Measurements from ENCODE around the gene MAGEC2.

Gene MAGEC2, protein sequence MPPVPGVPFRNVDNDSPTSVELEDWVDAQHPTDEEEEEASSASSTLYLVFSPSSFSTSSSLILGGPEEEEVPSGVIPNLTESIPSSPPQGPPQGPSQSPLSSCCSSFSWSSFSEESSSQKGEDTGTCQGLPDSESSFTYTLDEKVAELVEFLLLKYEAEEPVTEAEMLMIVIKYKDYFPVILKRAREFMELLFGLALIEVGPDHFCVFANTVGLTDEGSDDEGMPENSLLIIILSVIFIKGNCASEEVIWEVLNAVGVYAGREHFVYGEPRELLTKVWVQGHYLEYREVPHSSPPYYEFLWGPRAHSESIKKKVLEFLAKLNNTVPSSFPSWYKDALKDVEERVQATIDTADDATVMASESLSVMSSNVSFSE

DNA sequence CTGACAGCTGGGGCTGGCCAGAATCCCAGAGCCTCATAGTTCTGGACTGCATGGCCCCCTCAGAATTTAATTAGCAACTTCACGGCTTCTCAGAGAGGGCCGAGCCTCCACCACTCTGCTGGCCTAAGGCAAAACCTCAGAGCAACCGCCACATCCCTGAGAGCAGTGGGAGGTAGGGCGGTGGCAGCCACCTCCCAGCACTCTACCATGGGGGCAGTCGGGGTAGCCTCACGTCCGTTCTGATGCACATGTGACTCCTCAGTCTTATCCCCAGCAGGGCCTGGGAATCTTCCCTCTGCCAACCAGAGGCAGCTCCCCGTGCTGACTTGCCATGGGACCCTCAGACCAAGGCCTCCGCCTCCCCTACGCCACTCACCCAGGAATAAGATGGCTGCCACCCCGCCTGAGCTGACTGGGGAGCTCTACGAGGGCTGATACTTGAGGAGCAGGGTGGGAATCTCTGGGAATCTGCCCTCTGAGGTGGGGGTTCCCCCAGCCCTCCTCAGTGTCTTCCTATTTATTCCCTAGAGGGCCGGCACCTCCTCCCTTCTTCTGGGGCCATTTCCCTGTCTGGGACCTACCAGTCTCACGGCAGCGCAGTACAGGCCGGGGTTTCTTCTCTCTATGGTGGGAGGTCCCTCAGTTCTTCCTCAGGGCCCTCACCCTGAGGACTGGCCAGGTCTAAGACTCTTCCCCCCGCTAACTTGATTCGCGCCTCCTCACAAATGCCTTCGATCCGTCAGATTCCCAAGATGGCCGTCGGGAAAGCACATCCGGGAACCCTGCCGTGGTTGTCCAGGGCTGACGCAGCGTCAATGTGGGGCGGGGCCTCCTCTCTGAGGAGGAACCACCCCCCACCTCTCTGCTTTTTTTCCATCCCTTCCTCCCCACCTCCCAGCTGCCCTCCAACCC is at the start of gene MAGEC2:
TSS of gene MAGEC2 (minus strand) at position 769 of the 912 bp plus-strand sequence. CDS start 1,303 bp downstream, outside the sequence.
- no peak for DNase-seq (ENCODE audit: low read depth in 2 of 2)

DNA sequence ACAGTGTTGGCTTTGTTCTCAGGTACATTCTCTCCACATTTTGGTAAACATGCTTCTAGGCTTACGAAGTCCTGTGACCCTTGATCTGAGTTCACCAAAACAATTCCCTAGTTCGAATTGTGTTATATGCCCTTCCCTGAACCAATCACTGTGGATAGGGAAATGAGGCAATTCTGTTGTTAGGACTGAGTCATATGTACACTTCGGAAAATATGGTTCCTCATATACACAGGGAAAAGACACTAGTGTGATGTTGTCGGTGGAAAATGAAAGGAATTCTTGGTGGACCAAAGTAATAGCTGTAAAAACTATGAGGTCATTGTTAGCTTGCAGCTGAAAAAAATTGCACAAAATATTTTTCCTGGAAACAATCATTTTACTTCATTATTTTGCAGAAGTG is 46.6 kb upstream of the MAGEC2 start:
- DNase-seq (ENCODE audit: low read depth in 2 of 2) = no peak

DNA sequence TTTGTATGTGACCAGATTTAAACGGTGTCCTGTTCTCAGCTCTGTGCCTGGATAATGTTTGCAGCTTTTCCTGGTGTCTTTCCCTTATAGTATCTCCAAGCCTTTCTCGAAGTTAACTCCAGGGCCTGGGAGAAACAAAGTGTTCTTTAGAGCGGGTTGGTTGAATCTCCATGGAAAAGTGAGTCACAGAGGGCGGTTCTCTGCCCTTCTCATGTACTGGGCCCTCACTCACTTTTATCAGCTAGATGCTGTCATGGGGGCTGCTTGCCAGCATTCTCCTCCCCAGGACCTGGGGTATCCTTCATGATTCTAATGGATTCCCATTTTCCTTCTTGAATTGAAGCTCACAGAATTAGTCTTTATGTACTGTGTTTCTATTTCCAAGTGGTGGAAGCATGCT is 46.1 kb upstream of the MAGEC2 start:
- DNase-seq (ENCODE audit: low read depth in 2 of 2) = no peak

DNA sequence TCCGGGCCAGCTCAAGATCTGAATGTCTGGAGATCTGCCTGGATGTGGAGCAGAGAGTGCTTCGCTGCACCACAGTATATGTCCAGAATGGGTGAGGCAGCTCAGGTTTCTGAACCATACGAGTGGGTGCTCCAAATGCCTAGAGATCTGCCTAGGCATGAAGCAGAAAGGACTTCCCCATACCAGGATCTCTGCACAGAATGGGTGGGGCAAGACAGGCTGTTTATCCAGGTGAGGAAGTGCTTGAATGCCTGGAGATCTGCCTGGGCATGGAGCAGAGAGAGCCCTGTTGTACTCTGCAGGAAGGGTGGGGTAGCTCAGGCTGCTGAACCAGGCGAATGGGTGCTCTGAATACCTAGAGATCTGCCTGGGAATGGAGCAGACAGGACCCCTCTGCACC is 45.4 kb upstream of the MAGEC2 start:
- DNase-seq (ENCODE audit: low read depth in 2 of 2) = no peak

DNA sequence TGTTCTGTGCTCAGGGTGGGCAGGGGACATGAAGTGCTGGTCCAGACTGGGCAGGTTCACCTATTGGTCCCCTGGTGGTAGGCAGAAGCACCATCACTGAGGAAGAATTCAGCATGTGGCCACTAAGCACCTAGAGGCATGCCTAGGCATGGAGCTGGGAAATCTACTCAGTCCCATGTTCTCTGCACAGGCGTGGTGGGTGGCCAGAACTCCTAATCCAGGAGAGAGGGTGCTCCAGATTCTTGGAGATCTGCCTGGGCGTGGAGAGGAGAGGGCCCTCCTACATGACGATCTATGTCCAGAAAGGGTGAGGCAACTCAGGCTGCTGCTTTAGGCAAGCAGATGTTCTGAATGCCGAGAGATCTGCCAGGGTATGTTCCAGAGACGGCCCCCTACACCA is 44.6 kb upstream of the MAGEC2 start:
- DNase-seq (ENCODE audit: low read depth in 2 of 2) = no peak

DNA sequence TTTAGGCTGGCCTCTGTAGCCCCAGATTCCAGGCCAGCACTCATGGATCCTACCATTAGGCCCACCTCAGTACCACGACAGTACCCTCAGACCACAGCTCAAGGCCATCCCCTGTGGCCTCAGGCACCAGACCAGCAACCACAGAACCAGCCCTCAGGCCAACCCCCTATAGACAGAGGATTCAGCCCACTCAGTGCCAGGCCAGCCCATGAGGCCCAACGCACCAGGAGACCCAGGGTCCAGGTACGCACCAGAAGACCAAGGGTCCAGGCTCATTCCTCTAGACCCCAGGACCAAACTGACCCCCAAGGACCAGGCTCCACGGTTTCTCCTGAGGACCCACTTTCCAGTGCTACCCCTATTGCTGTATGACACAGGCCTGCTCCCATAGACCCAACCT is 39.5 kb upstream of the MAGEC2 start:
- no peak for DNase-seq (ENCODE audit: low read depth in 2 of 2)

DNA sequence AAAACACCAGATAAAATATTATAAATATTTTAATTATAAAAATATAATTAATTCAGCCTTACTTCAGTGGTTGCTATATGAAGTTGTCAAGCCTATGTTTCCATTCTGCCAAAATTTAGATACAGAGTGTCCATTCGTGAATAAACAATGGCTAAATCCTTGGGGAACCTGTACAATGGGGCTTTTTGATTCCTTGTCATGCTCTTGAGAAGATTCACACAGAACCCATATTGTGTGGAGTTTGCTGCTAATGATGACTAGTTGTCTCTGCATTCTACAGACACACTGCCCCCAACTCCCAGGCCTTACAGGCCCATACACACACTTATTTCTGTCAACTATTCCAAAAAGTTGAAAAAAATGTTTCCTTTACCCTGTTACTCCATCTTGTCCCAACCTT is 33.4 kb upstream of the MAGEC2 start:
- DNase-seq (ENCODE audit: low read depth in 2 of 2) = no peak

DNA sequence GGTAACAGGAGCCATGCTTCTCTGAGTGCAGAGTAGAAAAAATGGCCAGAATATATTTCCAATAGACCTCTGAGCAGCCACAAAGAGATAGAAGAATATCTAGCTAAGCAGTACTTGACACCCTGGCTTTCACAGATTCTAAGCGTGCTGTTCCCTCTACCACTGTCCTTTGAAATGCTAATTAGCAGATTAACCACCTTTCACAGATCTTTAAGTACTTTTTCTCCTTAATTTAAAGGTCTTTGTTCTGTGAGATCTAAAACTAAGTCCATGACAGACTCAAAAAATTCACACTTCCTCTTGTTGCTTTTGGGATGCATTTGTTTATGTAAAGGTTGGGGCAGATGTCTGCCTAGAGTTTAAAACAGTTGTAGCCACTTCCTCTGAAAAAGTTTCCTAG is 28.3 kb upstream of the MAGEC2 start:
- no peak for DNase-seq (ENCODE audit: low read depth in 2 of 2)

DNA sequence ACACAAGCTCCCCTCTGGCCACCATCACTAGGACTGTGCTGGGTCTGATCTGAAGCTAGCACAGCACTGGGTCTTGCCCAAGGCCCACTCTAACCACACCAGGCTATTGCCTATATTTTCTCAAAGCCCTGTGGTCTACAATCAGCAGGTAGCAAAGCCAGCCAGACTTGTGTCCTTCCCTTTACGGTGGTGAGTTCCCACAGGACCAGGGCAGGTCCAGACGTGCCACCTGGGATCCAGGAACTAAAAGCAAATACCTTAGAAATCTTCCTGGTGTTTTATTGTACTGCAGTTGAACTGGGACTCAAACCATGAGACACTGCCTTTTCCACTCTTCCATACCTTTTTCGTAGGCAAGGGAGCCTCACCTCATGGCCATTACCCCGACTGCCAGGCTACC is 9.0 kb upstream of the MAGEC2 start:
- no peak for DNase-seq (ENCODE audit: low read depth in 2 of 2)

DNA sequence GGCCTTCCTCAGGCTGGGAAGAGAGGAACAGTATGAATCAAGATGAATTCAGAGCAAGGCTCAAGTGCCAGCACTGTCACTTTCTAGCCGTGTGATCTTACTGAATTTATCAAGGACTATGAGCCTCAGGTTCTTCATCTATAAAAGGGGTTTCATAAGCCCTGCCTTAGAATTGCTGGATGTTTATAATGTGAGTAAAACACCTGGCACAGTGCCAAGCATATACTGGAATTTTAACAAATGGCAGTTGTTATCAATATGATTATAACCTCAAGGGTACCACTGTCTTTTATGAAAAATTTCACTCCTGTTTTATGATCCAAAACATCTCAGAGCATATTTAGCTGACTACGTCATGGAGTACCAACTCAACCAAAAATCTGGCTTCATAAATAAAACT is 4.0 kb downstream of the MAGEC2 start:
- DNase-seq (ENCODE audit: low read depth in 2 of 2) = no peak

DNA sequence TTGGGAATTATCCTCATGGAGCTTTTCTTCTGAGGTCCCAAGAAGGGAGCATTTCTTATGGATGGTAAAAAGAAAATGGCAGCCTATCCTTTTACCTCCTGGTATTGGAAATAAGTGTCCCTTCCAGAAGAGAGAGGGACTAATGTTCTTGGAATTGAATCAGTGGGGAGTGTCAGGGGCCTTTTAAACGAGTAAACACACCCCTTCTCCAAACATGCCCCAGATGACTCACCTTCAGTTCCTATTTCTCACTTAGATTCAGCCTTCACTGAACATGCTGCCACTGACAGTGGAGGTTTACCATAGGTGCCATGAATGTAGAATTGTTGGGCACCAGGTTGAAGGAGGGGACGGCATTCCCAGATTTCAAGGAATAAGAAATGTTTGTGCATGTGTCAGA is 19.0 kb downstream of the MAGEC2 start:
- DNase-seq (ENCODE audit: low read depth in 2 of 2) = no peak

DNA sequence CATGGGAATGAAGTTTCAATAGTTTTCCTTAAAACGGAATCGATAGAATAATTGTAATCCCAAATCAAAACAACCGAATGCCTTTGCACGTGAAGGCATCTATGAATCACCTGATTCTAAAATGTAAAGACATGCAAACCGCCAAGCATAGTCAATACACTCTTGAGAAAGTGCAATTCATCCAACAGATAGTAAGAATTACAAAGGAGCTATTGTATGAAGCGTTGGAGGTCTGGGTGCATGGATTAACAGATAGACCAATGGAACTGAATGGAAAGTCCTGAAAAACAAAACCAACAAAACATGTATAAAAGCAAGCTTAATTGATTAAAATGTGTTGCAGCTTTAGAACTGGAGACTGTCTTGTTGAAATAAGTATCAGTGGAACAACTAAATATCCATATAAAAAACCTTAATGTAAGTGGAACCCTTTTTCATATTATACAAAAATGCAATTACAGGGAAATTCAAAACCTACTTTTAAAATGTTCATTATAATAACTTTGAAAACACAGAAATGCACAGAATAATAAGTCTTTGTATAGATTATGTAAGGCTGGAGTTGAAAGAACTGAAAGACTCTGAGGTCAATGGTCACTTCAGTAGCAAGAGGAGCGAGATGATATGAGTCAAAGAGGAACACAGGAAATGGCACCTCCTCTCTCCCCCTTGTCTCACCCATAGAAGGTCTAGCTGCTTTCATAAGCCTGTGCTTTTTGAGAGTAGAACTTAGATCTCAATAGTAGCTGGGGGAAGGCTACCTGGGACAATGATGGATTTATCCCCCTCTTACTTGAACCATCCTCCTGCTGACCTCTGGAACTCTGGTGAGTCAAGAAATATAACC is 20.1 kb downstream of the MAGEC2 start:
- DNase-seq (ENCODE audit: low read depth in 2 of 2) = no peak

DNA sequence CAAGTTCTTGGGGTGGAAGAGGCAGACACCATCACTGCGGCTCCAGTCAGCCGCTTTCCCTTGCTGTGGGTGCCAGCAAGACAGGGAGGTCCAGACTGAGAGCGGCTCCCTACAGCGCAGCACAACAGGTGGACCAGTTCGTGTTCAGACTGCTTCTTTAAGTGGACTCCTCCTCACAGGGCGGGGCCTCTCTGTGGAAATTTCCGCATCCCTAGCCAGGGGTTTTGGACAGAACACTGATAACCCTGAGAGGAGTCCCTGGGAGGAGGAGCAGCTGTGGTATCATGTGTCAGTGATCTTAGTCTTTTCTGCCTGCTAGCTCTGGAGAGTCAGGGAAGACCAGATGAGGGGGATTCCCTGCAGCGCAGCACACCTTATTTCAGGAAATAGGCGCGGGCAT is 48.5 kb downstream of the MAGEC2 start:
- no peak for DNase-seq (ENCODE audit: low read depth in 2 of 2)

Measured in stimulated activated CD4-positive, alpha-beta T cell treated with anti-CD3 and anti-CD28 coated beads, Interleukin-12 subunit alpha, Interleukin-12 subunit beta, amount 100 ng/mL, for 24 hours (primary cell).